Ishikawa (cell line): ENCODE results near the gene LARGE2.

ENCODE experiments used
- CEBPB ChIP-seq: IDR thresholded peaks from 2 replicates; pipeline ENCODE4 v1.6.1; 2012
- CREB1 ChIP-seq: IDR thresholded peaks from 2 replicates; pipeline ENCODE4 v1.6.1; 2012; ENCODE audit warnings: low read depth
- EGR1 ChIP-seq: IDR thresholded peaks from 2 replicates; pipeline ENCODE4 v1.6.1; 2012
- EP300 ChIP-seq: IDR thresholded peaks from 2 replicates; pipeline ENCODE4 v1.6.1; 2012; ENCODE audit warnings: borderline replicate concordance
- FOXM1 ChIP-seq: IDR thresholded peaks from 2 replicates; pipeline ENCODE4 v1.6.1; 2012; ENCODE audit warnings: low read depth, borderline replicate concordance
- MAX ChIP-seq: IDR thresholded peaks from 2 replicates; pipeline ENCODE4 v1.6.1; 2012
- NFIC ChIP-seq: IDR thresholded peaks from 2 replicates; pipeline ENCODE4 v1.6.1; 2012
- RAD21 ChIP-seq: IDR thresholded peaks from 2 replicates; pipeline ENCODE4 v1.6.1; 2012; ENCODE audit warnings: low read depth
- REST ChIP-seq: IDR thresholded peaks from 2 replicates; pipeline ENCODE4 v1.6.1; 2012; ENCODE audit warnings: low read depth, mild to moderate bottlenecking
- TAF1 ChIP-seq: IDR thresholded peaks from 2 replicates; pipeline ENCODE4 v1.6.1; 2012; ENCODE audit warnings: low read depth, mild to moderate bottlenecking
- TCF12 ChIP-seq: IDR thresholded peaks from 2 replicates; pipeline ENCODE4 v1.6.1; 2012; ENCODE audit warnings: low read depth
- TEAD4 ChIP-seq: IDR thresholded peaks from 2 replicates; pipeline ENCODE4 v1.6.1; 2012
- USF1 ChIP-seq: IDR thresholded peaks from 2 replicates; pipeline ENCODE4 v1.6.1; 2012
- YY1 ChIP-seq: IDR thresholded peaks from 2 replicates; pipeline ENCODE4 v1.6.1; 2012; ENCODE audit warnings: low read depth
- ZBTB7A ChIP-seq: IDR thresholded peaks from 2 replicates; pipeline ENCODE4 v1.6.1; 2012; ENCODE audit warnings: low read depth

Gene LARGE2

GRCh38 chr11:45945397-45945999 lies 23.0 kb downstream of the LARGE2 start:
- TF ChIP-seq MAX (no peak), FOXM1 (no peak), CEBPB (no peak), RAD21 (no peak), EGR1 (no peak), YY1 (no peak), EP300 (no peak), NFIC (no peak), TCF12 (no peak), TEAD4 (no peak), REST (no peak), CREB1 (no peak), TAF1 (no peak), ZBTB7A (no peak), USF1 (no peak)

- no peak for TF ChIP-seq MAX
- no peak for TF ChIP-seq CREB1
- no peak for TF ChIP-seq TAF1
- no peak for TF ChIP-seq FOXM1
- TF ChIP-seq TEAD4, result no peak
- TF ChIP-seq USF1, result no peak
- TF ChIP-seq NFIC, result no peak
- TF ChIP-seq EGR1, result no peak
- TF ChIP-seq YY1, result no peak
- TF ChIP-seq EP300, result no peak
- TF ChIP-seq RAD21, result no peak
- TF ChIP-seq CEBPB, result no peak
- TF ChIP-seq REST, result no peak
- no peak for TF ChIP-seq ZBTB7A
- TF ChIP-seq TCF12, result no peak
Measured at GRCh38 chr11:45947885-45948284, 25.4 kb downstream of the LARGE2 start.

GRCh38 chr11:45948356-45948755 lies 25.9 kb downstream of the LARGE2 start:
- TF ChIP-seq TCF12, result no peak
- no peak for TF ChIP-seq RAD21
- TF ChIP-seq NFIC, result no peak
- TF ChIP-seq YY1, result no peak
- no peak for TF ChIP-seq EP300
- no peak for TF ChIP-seq TAF1
- TF ChIP-seq MAX, result no peak
- TF ChIP-seq USF1, result no peak
- no peak for TF ChIP-seq CREB1

- no peak for TF ChIP-seq MAX
- TF ChIP-seq FOXM1, result no peak
- TF ChIP-seq CREB1, result no peak
- no peak for TF ChIP-seq RAD21
- no peak for TF ChIP-seq TAF1
- no peak for TF ChIP-seq CEBPB
- TF ChIP-seq YY1, result no peak
- TF ChIP-seq USF1, result no peak
- TF ChIP-seq TEAD4, result no peak
- TF ChIP-seq TCF12, result no peak
- no peak for TF ChIP-seq EGR1
- no peak for TF ChIP-seq ZBTB7A
- TF ChIP-seq REST, result no peak
- no peak for TF ChIP-seq NFIC
- TF ChIP-seq EP300, result no peak
Measured at GRCh38 chr11:45949992-45950407, 27.5 kb downstream of the LARGE2 start.
